HS-5 (cell line): ENCODE data around the gene SYT7.

ENCODE experiments used
- DNase-seq: peaks from one replicate; pipeline ENCODE4 v3.0.0-alpha.2; 2012; ENCODE audit warnings: low read depth

The SYT7 gene

GRCh38 chr11:61607920-61608599 is 27.2 kb upstream of the SYT7 start:
- no peak for DNase-seq

DNA sequence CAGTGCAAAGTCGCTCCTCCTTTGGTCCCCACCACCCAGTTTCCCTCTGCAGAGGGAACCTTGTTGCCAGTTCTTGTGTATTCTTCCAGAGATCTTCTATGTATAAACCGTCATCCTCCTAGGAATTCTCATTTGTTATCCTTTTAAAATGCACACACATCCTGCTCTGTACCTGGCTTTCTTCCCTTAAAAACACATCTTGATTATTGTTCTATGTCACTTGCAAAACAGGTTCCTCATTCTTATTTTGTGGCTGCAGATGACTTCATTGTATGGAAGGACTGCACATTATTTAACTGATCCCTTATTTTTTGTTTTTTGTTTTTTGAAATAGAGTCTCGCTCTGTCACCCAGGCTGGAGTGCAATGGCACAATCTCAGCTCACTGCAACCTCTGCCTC is 26.6 kb upstream of the SYT7 start:
- DNase-seq, result no peak

DNA sequence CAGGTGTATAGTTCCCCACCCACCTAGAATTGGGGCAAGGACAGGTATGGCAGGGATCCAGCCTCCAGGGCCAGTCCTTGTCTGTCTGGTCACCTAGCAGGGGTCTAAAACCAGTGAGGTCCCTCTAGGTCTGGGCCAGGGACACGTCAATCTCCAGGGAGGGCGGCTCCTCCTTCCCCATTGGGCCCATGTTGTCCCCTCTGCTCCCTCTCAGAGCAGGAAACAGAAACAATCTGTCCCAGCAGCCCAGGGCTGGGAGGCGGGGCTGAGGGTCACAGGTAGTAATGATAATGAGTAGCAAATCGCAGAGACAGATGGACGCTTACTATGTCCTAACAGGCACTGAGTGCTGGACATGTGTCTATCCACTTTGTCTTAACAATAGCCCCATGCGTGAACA is 22.8 kb upstream of the SYT7 start:
- DNase-seq, result no peak

DNA sequence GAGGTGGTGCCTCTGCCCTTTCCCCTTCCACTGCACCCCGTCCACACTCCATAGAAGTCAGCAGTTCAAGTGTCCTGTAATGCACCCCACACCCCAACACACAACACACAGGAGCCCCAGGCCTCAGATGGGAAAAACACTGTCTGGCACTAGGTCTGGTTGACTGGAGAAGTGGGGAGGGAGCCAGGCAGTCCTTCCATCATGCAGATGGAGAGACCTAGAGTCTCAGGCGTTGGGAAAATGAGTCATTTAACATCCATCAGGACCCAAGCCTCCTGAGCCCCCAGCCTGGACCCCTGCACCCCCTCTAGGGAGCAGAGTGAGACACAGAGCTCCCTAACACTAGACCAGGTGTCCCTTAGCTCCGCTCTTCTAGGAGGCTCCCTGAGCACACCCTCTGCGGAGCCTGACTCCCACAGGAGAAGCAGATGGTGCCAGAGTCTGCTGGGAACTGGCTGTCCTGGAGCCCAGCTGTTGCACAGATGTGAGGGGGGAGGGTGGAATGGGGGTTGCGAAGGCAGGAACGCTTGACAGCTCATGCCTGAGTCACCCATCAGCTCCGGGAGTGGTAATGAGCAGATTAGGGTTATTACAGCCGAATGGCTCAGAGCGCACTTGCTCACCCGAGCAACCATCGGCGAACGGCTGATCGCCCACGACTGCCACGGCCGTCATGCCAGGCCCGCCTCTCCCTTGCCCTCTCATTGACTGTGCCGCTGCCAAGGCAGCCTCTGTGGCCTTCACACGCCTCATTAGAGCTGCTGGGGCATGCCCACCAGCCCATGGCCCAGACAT is 22.1 kb upstream of the SYT7 start:
- DNase-seq, result peak; percentile 96

DNA sequence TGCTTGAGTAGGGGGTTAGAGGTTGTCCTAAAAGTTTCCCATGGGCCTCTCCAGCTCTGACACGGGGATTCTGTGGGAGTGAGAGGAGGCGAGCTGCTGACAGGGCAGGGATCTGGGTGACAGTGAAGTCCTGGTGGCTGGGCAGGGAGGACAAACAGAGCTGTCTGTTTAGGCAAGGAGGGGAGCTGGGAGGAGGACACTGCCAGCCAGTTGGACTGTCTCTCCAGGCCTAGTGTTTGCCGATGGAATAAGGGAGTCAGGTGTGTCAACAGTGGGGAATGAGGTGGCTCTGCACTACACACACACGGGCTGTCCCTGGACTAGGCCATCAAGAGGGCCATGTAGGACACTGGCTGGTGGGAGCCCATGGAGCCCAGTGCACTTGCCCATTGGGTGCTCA is 20.6 kb upstream of the SYT7 start:
- no peak for DNase-seq

DNA sequence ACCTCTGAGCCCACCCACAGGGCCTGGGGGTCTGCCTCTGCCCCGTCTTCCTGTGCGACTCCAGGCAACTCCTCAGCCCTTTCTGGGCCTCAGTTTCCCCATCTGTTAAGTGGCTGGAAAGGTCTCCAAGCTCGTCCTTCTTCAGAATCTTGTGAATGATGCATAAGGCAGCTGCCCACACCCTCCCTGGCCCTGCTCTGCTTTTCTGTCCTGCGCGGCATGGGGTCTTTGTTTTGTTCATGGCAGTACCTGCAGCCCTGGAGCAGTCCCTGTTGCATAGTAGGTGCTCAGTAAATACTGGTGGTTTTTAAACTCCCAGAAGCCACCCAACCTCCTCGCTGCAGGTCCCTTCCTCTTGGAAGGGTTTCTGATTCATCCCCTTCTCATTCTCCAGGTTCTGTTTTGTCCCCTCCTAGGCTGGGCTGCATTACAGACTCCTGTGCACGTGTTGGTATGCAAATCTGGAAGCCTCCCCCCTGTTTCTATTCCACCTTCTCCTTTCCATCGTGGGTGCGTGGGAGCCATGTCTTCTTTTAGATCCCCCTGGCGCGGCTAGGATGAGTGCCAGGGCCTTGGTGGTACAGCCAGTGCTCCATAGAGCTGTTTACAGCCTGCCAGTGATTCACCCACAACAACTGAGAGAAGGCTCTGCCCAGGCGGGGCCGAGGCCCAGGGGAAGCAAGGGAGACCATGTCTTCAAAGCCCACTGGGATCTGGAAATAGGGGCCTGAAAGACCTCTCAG is 19.3 kb upstream of the SYT7 start:
- no peak for DNase-seq

DNA sequence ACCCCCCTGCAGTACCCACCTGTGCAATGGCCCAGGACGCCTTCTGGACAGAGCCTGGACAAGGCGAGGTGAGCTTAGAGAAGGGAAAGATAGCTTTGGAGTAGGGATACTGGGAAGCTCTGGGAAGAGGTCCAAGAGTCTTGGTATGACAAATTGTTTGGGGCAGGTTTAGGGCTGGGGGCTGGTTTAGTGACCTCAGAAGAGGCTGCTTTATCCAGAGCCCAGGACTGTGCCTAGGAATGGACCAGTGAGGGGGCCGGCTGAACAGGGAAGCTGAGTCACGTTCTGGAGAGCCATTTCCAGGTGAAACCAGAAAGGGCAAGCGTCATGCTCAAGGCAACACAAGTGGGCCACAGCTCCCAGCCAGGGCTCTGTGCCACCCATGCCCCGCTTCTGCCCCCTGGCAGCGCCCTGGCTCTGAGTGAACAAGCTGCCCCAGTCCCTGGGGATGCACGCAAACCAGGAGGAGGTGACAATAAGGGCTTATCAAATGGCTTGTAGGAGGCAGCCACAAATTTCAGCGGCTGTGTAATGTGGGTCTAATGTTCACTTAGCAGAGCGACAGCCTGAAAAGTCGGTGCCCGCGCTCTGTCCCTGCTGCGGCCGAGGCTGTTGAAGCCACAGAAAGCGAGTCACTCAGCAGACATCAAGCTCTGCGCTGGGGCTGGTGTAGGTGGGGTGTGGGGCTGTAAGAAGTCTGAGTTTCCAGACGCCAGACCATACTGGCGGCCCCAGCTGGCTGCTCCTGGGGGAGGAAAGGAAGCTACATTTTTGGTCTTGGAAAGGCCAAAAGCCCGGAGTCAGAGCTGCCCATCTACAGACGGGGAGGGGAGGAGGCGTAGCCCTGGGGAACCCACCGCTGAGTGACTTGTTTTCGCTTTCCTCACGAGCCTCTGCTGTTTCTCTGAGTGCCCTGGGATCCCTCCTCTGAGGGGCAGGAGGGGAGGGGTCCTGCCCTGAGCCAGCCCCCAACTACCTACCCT is 18.3 kb upstream of the SYT7 start:
- no peak for DNase-seq

DNA sequence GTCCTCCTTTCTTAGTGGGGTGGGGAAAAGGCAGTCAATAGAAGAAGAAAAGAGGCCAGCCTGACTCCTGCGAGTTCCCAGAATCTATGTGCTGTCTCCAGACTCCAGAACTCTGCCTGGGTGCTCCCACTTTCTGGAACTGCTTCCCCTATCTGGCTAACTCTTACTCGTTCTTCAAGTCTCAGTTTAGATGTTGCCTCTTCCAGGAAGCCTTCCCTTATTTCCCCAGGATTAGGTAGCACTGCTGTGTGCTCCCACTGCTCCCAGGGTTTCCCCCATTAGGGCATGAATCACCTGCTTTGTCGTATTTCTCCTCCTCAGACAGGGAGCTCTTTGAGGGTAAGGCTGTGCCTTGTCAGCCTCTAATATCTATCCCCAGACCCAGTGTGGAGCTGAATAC is 17.5 kb upstream of the SYT7 start:
- no peak for DNase-seq

- DNase-seq, result no peak
Observed at GRCh38 chr11:61596990-61597389, 16.1 kb upstream of the SYT7 start.

DNA sequence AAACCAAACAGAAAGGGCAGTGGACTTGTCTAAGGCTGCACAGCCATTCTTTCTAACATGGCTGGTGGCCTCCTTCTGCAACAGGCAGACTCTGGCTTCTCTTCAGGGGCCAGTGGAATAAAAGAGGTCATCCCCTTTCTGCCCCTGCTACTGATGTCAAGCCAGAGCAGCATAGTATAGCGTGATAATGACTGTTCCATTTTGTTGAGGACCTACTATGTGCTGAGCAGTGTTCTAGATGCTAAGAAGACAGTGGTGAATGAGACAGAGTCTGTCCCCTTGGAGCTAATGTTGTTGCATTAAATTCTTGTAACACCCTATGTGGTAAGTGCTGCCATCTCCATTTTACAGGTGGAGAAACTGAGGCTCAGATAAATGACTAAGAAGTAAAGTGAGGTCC is 15.7 kb upstream of the SYT7 start:
- DNase-seq, result no peak

DNA sequence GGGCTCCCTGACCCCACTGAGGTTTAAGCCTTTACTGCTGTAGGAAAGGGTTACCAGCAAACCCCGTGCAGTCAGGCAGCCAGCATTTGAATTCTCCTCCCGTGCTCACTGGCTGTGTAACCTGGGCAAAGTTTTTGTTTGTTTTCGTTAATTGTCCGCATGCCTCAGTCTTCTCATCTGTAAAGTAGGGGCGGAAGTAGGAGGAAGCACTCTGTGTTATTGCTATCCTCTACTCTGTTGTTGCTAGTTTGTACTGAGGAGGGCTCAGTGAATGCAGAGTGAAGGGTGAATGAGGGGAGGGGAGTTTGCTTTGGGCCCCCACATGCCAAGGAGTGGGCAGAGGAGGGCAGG is 14.0 kb upstream of the SYT7 start:
- DNase-seq, result no peak

DNA sequence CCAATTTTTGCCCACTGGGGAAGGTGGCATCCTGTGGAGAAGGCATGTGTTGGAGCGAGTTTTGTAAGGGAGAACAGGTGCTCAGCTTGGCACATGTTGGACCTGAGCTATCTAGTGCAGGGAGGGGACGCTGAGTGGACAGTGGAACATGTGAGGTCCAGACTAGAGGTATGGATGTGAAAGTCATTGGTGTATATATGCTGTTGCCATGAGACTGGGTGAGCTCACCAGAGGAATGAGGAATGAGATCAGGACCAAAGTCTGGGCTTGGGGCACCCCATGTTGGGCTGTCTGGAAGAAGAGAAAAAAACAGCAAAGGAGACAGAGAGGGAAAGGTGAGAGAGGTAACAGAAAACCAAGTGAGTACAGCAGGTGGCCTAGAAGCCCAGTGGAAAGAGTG is 12.3 kb upstream of the SYT7 start:
- no peak for DNase-seq

GRCh38 chr11:61592176-61592575 is 11.3 kb upstream of the SYT7 start:
- DNase-seq, result no peak

DNA sequence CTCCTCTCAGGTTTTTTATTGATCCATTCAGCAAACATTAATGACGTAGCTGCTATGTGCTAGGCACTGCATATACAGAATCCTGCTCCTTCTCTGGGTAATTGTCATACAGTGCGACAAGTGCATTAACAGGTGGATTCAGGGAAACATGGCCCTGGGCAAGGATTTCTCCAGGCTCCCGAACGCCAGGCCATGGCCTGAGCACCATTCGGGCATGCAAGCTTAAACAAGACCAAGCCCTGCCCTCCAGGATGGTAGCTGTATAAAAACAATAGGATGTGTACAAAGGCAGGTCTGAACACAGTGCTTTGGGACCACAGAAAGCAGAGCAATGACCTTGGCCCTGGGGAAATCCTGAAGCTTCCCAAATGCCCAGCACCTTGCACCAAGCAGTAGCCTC is 9.1 kb upstream of the SYT7 start:
- no peak for DNase-seq

DNA sequence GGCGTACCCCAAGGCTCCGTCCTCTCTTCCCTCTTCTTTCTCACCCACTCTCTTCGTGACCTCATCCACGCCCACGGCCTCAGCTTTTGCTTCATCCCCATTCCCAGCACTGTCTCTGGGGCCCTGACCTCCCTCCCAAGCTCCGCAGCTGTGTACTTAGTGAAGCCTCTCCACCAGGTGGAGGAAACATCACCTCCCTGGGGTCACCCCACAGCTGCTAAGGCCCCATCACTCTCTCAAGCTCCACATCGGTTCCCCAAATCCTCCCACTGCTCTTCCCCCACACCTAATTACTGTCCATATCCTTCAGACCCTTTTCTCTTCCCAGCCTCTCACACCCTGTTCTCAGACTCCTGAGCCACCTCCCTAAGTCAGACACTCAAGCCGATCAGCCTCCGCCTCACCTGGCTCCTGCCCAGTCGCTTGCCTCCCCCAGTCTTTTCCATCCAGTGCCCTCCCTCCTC is 7.9 kb upstream of the SYT7 start:
- no peak for DNase-seq

GRCh38 chr11:61587951-61588727 is 7.3 kb upstream of the SYT7 start:
- DNase-seq, result no peak

DNA sequence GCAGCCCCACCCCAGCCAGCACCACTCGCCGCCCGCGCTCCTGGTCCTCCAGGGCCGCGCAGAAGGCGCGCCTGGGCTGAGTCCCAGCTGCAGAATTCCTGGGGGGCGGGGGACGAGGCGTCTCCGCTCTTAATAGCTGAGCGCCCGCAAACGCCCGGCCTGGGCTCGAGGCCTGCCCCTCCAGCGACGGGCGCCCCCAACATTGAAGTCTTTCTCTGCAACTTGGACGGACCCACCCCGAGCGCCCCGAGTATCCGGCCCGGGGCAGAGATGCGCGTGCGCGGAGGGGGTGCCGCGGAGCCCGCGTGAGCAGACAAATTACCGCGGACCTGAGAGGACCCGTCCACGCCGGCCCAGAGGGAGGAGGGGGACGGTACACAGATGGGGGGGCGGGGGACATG is 6.7 kb upstream of the SYT7 start:
- DNase-seq, result no peak

DNA sequence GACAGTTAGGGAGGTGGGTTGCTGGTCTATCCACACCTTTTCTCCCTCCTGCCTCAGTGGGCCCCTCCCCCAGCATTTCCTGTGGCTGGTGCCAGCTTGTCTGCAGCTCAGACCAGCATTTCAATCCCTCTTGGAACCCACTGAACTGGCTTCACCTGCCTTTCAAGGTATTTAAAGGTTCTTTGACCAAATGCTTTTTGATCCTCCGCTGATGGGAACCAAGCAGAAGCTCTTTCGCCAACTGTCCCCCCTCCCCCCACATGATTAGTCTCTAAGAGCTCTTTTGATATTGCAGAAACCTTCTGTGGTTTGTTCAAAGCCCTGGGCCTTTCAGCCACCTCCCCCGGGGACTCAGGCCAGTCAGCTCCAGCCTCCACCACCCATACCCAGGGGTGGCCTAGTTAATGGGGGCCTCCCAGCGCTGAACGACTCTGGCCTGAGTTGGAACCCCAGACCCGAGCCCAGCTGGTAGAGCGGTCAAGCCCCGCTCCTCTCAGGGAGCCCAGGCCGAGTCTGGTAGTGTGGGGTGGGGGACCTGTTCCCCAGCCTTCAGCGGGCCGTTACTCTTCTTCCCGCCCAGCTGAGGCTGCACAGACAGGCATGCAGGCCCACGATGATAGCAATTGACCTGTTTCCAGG is 6.0 kb upstream of the SYT7 start:
- DNase-seq, result no peak

DNA sequence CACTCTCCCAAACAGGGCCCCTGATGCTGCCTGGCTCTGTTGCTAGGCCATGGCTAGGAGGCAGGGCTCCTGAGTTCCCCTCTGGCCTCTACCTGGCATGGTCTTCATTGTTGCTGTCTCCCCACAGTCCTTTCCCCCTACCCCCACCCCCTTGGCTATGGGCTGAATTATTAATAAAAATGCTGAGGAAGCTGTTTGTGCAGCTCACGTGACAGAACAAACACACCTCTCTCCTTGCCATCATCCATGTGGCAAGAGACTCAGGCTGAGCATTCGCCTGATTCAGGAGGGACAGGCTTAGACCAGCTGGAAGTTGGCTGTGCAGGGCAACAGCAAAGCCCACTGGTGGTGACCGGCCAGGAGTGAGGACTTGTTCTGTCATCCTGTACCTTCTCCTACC is 4.2 kb upstream of the SYT7 start:
- DNase-seq, result no peak

GRCh38 chr11:61581931-61582330 is 1.1 kb upstream of the SYT7 start:
- DNase-seq, result no peak
